Endometrial microvascular endothelial cells (primary cell): ENCODE measurements around the gene PCBP2. TPM values are rescaled to one million over a fixed set of nuclear protein-coding genes. Genes with fewer than 3 reads are reported as not detected.
"Not testable (repeated sequence)": the region's sequence is repeated elsewhere in the genome, so short reads cannot be mapped to it uniquely, and the experiment has no call there.

Source experiments
- in situ Hi-C: cut with HindIII; loops from 2 replicates; pipeline ENCODE4 v1.10.0; 2017; ENCODE audit warnings: low sequenced_read_pairs, low pct_unique_long_range_greater_than_20kb; ENCODE audit errors: inconsistent ontology term
- total RNA-seq: library from RNA; depleted of rRNA; stranded (reverse); fragments of >200 nt; gene quantifications from one replicate; pipeline ENCODE4 v1.2.3, GENCODE V29; 2015; ENCODE audit errors: inconsistent ontology term

PCBP2 gene
- total RNA-seq, 1 donor from 2014 or later = 407 TPM

DNA sequence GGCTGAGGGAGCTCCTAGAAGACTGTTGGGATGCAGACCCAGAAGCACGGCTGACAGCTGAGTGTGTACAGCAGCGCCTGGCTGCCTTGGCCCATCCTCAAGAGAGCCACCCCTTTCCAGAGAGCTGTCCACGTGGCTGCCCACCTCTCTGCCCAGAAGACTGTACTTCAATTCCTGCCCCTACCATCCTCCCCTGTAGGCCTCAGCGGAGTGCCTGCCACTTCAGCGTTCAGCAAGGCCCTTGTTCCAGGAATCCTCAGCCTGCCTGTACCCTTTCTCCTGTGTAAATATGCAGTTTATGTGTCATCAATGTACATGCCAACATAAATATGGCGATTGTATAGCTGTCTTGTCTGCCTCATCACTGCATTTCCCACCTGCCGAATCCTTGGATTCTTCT, 20.7 kb upstream of the PCBP2 start:
- in situ Hi-C loops = no loop called here

DNA sequence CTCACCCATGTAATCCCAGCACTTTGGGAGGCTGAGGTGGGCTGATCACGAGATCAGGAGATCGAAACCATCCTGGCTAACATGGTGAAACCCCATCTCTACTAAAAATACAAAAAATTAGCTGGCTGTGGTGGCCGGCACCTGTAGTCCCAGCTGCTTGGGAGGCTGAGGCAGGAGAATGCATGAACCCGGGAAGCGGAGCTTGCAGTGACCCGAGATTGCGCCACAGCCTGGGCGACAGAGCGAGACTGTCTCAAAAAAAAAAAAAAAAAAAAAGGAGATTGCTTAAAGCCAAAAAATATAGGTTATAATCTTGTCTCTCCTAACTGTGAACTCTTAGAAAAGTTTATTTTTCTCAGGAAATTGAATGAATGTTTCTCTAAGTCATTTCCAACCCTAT, 16.6 kb upstream of the PCBP2 start:
- in situ Hi-C loops = not testable (repeated sequence)

DNA sequence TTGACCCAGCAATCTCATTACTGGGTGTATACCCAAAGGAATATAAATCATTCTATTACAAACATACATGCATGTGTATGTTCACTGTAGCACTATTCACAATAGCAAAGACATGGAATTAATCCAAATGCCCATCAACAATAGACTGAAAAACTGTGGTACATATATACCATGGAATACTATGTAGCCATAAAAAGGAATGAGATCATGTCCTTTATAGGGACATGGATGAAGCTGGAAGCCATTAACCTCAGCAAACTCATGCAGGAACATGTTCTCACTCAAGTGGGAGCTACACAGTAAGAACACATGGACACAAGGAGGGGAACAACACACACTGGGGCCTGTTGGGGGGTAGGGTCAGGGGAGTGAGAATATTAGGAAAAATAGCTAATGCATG, 12.3 kb upstream of the PCBP2 start:
- in situ Hi-C loops = not testable (repeated sequence)

DNA sequence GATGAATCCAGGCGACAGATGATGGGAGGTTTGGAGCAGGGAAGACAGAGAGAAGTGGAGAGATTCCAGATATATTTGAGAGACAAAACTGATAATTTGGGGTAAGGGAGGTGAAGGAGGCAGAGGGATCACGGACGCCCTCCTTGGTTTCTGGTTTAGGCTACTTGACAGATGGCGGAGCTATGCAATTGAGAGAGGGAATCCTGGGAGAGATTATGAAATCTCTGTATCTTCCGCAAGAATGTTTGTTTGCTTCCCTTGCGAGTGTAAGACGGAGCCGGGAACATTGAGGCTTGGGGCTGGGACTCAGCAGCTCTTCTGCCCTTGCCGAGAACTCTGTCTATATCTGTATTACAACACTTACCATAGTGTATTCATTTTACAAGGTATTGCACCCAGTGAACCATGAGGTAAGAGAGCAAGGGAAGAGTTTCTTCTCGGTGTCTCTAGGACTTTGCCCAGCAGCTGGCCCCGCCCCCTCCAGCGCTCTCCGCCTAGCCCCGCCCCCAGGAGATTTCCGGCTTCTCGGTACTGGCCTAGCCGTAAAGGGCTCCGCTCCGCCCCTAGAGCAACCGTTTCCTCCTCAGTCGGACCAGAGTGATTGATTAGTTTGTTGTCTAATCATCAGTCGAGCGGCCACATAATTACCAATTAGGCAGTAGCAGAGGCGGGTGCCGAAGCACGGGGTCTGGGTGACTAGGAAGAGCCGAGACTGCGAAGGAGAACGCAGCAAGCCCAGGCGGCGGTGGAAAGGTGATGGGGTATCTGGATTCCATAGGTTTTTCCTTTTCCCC, 10.7 kb upstream of the PCBP2 start, which contains the start of gene PRR13:
TSS of gene PRR13 (plus strand) at position 695 of the 794 bp plus-strand sequence. CDS start 981 bp downstream, outside the sequence.
- in situ Hi-C loops = no loop called here

DNA sequence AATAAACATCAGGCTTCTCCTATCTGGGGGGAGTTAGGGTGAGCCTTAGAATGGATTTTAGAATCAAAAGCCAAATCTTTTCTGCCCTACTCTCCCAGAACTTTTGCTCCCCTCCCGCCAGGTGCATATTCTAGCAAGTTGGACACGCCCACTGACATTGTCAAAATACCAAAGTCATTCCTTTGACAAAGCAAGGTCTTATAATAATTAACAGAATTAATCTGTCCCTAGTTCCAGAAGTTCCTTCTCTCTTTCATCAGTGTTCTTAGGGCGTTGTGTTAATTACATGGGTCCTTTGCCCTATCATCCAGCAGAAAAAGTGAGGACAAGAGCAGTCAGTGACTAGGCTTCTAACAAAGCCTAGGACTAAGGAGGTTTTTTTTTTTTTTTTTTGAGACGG, 7.9 kb upstream of the PCBP2 start:
- in situ Hi-C loops = no loop called here

DNA sequence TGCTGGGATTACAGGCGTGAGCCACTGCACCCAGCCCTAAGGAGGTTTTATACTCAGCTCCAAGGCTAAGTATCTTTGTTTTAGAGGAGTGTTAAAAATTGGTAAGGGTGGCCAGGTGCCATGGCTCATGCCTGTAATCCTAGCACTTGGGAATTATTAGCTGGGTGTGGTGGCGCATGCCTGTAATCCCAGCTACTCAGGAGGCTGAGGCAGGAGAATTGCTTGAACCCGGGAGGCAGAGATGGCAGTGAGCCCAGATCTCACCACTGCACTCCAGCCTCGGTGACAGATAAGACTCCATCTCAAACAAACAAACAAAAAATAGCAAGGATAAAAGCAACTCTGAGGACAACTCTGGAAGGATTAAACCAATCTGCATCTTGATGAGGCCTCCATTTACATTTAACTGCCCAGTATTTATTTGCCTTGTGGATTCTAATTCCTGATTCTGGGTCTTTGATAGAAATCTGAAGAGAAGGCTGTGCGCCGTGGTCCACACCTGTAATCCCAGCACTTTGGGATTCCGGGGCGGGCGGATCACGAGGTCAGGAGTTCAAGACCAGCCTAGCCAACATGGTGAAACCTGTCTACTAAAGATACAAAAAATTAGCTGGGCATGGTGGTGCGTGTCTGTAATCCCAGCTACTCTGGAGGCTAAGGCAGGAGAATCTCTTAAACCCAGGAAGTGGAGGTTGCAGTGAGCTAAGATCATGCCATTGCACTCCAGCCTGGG, 7.1 kb upstream of the PCBP2 start:
- in situ Hi-C loops = not testable (repeated sequence)

DNA sequence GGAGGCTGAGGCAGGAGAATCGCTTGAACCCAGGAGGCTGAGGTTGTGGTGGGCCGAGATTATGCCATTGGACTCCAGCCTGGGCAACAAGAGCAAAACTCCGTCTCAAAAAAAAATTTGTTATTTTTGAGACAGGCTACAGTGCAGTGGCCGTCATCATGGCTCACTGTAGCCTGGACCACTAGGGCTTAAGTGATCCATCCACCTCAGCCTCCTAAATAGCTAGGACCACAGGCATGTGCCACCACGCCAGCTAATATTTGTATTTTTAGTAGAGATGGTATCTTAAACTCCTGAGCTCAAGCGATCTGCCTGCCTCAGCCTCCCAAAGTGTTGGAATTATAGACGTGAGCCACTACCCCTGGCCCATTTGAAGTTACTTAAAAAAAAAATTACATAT, 966 bp upstream of the PCBP2 start:
- in situ Hi-C loops = no loop called here

DNA sequence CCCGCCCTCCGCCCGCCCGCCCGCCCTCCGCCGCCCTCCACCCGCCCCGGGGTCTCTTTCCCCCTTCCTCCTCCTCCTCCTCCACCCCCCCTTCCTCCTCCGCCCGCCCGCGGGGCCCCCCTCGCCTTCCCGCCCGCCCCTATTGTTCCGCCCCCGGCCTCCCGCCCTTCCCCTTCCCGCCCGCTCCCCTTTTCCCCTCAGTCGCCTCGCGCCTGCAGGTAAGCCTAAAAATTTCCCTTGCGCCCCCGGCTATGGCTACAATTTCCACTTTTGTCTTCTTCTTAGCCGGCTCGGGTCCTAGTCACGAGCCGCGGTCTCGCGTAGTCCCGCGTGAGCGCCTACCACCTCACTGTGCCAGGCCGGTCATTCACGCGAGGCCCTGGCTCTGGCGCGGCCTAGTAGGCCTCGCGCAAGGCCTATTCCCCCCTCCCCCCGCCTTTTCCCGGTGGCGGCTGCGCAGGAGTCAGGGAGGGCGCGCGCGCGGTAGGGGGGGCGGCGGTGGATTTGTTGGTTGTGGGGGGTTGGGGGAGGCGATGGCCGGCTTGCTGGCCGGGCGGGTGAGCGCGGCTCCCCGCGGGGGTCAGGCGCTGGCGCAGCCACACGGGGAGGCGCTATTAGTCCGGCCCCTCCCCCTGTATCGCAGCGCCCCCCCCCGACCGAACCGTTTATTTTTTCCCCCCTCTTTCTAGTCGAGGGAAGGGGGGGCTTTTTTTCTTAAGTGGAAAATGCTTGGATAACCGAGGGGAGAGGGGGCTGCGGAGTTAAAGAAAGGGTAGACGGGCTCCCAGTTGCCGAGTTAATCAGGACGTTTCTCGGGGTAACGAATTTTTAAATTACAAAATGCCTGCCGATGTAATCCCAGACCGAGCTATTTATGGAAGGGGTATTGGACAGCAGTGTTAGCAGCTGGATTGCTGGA, 516 bp downstream of the PCBP2 start:
- in situ Hi-C loops = no loop called here

DNA sequence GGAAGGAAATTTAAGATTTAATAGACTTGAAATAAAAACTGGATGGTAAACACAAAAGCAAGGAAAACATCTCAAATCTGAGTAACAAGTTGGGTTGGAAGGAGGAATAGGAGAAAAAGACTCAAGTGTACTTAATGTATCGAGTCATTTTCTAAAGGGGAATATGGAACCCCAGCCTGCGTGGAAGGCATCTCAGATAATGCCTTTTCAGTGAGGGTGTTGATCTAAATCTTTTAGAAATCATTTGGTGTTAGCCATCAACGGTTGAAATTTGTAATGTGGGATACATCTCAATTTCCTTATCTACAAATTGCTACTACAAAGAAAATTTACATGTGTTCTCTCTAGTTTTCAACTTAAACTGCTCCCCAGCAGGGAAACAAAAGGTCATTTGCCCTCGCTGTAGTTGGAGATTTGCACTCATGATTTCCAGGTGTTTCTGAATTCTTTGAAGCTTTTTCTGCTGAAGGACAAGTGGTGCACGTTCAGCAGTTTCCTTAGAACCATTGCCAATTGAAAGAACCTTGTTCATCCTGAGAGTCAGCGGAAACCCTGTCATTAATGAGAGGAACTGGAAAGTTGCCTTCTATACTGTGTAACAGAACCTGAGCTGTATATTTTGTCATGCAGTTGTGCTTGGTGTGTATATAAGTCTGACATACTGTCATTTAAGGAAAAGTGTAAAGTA, 2.2 kb downstream of the PCBP2 start:
- in situ Hi-C loops = no loop called here

DNA sequence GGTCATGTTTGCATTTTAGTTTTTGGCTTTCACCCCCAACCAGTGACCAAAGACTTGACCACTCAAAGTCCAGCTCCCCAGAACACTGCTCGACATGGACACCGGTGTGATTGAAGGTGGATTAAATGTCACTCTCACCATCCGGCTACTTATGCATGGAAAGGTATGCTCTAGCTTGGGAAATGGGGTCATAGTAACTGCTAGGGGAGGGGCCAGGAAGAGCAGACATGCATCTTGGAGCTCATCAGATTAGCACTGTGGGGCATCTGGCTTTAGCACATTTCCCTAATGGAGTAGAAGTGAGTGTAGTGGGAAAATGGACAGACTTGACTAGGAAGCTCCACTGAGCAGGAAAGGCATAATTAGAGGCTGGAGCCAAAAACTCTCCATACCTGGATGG, 2.8 kb downstream of the PCBP2 start:
- in situ Hi-C loops = no loop called here

DNA sequence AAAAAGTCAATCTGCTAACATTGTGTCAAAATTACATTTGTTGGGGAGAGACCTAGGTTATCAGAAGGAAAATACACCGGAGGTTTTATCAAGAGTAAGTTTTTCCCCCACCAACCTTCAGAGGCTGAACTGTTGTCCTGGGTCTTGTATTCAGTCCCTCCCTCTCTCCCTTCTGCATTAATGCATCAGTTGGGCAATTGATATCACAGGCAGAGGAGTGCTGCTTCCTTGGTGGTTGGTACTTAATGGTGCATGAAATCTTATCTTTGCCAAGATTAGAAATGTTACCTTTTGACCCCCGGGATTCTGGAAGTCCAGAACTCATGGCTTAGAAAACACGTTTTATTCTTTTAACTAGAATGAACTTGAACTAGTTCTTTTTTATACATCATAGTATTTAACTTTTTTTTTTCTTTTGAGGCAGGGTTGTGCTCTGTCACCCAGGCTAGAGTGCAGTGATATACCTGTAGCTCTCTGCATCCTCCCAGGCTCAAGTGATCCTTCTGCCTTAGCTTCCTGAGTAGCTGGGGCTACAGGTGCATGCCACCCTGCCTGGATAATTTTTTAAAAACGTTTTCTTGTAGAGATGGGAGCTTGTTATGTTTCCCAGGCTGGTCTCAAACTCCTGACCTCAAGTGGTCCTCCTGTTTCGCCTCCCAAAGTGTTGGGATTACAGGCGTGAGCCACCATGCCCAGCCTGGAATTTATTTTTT, 4.9 kb downstream of the PCBP2 start:
- in situ Hi-C loops = no loop called here

DNA sequence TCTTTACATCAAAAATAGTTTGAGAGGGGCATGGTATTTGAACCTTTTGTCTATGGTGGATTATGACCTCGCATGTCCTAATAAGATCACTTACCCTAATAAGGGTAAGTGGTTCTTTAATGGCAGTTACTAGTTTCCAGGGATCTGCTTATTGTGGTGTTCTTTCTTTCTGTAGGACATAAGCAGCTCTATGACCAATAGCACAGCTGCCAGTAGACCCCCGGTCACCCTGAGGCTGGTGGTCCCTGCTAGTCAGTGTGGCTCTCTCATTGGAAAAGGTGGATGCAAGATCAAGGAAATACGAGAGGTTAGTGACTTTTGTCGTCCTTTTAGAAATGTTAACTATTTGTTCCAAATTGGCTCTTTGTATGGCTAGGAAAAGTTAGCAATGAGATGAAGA, 7.2 kb downstream of the PCBP2 start:
- in situ Hi-C loops = no loop called here

DNA sequence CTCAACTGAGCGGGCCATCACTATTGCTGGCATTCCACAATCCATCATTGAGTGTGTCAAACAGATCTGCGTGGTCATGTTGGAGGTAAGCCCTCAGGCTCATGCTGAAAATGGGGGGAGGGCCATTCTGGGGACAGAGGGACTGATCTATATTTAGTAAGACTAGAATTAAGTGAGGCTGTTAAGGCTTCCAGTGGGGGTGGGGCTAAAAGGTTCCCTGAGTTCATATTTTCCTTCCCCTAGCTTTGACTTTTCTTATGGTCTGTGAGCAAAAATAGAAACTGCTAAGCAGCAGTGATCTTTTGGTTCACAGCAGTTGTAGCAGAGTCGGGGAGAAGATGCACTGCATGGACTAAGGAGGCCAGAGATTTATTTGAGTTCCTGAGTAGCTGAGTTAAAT, 9.2 kb downstream of the PCBP2 start:
- in situ Hi-C loops = no loop called here

DNA sequence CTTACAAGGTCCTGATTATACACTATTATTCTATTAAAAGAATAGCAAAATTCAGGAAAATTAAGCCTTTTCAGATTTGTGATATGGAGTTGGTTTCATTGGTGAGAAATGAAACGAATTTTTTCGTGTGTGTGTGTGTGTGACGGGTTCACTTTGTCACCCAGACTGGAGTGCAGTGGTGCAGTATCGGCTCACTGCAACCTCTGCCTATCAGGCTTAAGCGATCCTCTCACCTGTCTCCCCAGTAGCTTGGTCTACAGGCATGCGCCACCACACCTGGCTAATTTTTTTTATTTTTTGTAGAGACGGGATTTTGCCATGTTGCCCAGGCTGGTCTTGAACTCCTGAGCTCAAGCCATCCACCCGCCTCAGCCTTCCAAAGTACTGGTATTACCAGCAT, 9.7 kb downstream of the PCBP2 start:
- in situ Hi-C loops = no loop called here

DNA sequence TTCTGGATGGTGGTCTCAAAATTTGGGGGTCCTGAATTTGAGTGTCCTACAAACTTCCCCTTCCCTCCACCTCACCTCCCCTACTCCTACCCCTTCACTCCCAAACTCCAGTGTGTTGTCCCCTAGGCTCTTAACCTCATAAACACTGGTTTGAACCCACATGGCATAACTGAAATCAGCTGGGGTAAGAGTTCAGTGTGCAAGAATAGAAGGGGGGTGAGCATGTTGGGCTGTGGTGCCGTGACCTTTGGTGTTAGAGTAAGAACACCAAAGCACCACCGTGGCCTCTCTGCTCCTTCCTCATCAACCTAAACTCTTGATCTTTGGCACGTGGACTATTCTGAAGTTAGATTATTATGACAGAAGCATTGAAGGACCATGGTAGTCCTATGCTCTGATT, 11.0 kb downstream of the PCBP2 start:
- in situ Hi-C loops = no loop called here

DNA sequence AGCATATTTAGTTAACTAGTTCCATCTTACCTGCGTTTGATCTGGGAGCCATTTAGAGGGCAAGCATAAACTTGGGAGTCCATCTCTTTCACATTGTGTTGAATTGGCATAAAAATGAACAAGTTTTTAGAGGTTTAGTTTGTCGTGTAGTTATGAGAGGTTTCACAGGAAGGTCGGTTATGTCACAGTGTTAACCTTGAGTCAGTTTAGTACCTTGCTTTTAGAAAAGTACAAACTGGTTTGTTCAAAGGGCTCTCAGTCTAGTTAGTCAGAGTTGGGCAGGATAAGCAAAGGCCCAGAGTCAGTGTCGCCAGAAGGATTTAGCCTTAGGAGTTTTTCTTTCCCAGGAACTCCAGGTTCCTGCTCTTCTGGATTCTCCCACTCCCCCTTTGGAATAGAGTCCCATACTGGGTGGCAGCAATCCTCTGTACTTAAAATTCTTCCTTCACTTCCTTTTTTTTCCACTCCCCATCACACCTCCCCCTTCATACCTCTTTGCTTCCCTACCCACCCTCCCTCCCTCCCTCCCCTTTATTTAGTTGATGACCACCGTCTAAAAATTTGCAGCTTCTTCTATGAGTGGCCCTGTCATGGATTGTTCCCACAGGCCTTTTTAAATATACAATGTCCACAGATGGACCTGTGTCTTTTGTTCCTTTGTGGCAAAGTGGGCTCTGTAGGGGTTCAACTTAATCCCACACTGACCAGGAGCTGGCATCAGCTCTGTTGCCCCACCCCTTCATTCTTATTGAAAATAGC, 12.1 kb downstream of the PCBP2 start:
- in situ Hi-C loops = no loop called here

DNA sequence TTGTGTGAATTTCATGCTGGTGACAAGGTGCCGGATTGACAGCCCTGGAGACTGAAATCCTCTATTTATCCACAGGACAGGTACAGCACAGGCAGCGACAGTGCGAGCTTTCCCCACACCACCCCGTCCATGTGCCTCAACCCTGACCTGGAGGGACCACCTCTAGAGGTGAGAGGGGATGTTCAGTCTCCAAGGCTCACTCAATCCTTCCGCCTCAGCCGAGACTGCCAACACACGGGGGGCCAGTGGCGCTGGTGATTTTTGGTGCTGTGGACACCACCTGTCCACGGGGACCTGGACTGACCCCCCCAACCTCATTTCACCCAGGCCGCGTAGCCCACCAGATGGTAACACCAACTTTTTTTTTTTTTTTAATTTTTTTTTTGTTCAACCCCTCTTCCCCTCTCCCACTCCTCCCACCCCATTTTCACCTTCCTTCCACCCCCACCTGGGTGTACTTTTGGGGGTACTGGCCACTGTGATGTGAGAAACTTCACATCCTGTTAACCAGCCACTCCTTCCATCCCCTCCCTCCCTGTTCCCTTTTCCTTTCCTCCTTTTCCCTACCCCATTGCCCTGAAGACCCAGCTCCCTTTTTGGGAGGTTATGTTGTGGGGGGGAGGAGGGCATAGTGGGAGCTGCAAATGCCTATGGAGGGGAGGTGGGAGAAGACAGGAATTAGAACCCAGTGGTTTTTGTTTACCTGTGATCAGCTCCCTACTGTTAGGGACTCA, 12.9 kb downstream of the PCBP2 start:
- in situ Hi-C loops = no loop called here
